Activated CD8-positive, alpha-beta memory T cell treated with anti-CD3 and anti-CD28 coated beads, Interleukin-2, amount 50 U/mL, for 4 hours (primary cell): ENCODE results near the gene ACOT8.
"Not testable (repeated sequence)": the region's sequence is repeated elsewhere in the genome, so short reads cannot be mapped to it uniquely, and the experiment has no call there.

ENCODE experiments used
- DNase-seq: peaks from one replicate; pipeline ENCODE4 v3.0.0-alpha.2; 2020

The ACOT8 gene

DNA sequence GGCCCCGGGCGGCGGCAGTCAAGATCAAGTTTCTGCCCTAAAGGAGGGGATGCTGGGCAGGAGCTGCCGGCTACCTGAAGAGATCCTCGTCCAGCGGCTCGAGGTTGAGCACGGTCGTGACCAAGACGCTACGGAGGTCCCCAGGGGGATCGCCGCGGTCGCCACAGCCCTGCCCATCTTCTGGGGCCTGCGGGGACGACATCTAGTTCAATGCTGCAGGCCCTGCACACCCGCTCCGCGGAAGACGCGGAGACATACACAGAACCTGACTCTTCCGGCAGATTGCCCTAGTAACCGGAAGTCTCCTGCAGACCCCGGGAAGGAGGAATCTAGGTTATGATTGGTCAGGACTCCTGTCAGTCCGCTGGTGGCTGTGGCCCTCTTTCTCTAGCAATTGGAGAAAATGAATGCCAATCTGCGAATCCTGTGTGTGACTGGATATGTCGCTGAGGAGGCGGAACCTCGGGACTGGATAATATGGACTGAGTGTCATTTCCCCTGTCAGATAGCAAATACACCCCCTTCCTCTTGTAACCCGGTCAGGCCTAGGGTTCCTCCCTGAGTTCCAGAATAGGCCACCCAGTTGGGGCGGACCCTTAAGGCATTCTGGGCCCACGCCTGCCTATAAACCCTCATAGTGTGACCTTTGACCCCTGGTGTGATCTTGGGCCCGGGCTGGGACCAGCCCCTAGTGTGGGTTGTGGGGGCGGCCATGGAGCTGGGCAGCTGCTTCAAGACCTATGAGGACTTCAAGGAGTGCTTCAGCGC is at the start of gene ACOT8, which contains the start of gene ZSWIM3:
ACOT8 (minus strand) TSS at position 279 of the 768 bp plus-strand sequence; CDS start at position 202, 77 bp downstream.
ZSWIM3 (plus strand) TSS at position 501 of the 768 bp plus-strand sequence; CDS start at position 713, 212 bp downstream.
- DNase-seq, result peak; percentile 86

DNA sequence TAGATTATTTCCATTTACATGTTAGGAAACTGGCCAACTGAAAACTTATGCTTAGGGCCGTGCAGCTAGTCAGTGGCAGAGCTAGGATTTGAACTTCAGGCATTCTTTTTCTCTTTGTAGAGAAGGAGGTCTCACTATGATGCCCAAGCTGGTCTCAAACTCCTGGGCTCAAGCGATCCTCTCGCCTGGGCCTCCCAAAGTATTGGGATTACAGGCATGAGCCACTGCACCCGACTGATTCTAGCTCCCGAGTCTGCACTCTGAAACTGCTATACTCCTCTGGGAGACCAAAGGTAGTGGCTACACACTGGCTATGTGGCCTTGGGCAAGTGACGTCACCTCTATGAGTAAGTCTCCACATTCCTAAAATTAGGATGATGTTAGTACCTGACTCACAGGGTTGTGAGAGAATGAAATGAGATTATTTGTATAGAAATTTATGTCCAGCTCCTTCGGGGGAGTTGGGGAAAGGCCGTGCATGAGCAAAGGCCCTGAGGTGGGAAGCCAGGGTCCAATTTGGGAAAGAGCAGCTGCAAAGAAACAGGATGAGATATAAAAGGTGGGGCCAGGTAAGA is 48.4 kb upstream of the ACOT8 start:
- DNase-seq, result no peak

DNA sequence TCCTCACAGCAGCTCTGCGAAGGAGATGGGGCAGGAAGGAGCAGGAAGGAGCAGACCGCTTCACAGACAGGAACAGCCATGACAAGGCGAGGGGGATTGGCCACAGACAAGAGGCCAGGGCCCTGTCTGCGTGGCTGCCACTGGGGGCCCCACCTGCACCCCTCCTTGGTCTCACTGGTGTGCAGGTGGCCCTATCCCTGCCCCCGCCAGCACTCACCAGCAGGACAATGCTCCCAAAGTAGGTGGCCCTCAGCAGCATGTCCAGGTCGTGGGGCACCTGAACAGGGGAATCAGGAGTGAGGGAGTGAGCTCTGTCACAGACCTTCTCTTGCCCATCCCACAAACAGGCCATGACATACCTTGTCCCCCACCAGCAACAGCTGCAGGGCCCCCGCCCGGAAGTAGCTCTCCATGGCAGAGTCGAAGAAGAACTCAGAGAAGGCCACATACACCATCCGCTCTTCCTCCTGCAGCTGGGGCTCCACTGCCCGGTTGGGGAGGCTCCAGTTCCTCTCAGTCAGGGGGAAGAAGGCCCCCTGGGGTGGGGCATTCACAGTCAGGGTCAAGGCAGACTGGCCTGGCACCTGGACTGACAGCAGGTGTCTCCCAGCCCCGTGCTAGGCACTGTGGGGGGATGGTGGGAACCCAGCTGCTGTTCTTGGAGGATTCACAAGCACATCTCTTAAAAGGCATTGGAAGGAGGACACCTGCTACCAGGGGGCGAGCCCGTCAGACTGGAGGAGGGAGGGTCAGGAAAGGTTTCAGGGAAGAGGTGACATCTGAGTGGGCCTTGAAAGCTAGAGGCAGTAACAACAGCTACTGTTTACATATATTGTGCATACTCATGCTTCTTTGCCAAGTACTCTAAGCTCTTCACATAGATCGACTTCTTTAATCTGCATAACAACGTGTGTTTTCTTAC is 47.7 kb upstream of the ACOT8 start:
- DNase-seq, result no peak

DNA sequence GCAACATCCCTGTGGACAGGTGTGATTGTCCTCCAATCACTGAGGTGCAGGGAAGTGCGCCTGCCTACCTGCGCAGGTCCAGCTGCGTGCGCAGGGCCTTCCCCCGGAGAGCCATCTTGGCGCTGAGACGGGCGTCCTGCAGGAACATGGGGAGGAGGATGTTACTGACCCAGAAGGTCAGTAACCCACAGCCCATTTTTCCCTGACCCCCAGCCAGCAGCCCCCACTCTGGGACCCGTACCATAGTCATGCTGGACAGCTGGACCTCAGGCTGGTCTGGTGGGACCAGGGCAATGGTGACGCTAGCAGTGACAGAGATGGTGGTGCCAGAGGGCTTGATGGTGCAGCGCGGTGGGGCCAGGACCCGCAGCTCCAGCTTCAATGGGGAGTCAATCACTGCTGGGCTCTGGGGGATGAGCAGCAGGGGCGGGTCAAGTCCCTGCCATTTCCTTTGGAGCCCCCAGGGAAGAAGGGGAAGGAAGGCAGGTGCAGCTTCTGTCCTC is 45.1 kb upstream of the ACOT8 start:
- DNase-seq, result no peak

DNA sequence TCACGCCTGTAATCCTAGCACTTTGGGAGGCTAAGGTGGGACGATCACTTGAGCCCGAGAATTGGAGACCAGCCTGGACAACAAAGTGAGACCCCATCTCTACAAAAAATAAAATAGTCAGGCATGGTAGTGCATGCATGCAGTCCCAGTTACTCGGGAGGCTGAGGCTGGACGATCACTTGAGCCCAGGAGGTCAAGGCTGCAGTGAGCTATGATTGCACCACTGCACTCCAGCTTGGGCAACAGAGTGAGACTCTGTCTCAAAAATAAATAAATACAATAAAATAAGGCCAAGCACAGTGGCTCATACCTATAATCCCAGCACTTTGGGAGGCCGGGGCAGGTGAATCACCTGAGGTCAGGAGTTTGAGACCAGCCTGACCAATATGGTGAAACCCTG is 44.1 kb upstream of the ACOT8 start:
- DNase-seq, result not testable (repeated sequence)

DNA sequence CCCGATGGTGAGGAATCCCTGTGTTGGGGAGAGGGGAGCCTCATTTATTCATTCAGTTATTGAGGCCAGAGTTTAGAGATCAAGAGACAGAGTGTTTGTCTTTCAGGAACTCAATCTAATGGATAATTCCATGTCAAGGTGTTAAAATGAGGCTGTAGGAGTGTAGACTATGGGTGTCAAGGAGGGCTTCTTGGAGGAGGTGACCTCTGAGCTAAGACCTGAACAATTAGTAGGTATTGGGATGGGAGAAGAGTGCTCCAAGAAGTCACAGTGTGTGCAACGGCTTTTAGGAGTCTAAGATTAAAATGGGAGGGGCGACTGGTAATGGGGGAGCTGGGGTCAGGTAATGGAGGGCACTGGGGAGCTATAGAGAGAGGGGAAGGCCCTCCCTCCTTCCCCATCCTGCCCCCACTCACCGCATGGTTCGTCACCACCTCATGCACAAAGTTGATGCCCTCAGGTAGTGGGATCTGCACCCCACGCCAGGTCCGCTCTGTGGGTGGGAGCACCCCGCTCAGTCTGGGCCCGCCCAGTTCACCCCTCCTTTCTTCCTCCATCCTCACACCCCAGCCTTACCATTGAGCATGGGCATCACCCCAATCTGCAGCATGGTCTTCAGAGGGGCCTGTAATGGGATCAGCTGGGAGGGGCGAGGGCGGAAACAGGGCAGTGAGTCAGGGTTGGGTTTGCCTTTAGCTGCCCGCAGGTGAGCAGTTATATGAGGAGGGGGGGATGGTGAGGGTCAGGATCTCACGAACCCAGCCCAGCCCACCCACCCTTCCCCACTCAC is 42.0 kb upstream of the ACOT8 start:
- no peak for DNase-seq

DNA sequence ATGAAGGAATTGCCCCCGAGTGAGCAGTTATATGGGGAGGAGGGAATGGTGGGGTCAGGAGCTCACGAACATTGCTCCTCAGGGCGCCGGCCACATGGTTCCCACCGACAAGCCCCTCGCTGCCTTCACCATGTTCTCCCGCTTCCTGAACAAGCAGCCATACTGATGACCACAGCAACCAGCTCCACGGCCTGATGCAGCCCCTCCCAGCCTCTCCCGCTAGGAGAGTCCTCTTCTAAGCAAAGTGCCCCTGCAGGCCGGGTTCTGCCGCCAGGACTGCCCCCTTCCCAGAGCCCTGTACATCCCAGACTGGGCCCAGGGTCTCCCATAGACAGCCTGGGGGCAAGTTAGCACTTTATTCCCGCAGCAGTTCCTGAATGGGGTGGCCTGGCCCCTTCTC is 41.1 kb upstream of the ACOT8 start:
- DNase-seq, result no peak

DNA sequence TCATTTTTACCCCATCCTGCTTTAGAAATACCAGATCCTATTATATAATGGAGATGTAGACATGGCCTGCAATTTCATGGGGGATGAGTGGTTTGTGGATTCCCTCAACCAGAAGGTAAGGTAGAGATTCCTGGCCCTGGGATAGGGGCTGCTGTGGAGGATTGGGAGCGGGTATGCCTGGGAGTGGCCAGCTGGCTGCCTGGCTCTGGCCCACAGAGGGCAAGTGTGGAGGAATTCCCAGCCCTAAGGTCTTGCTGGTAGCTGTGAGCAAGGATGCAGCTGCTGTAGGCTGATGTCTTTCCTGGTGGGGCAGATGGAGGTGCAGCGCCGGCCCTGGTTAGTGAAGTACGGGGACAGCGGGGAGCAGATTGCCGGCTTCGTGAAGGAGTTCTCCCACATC is 40.5 kb upstream of the ACOT8 start:
- no peak for DNase-seq

DNA sequence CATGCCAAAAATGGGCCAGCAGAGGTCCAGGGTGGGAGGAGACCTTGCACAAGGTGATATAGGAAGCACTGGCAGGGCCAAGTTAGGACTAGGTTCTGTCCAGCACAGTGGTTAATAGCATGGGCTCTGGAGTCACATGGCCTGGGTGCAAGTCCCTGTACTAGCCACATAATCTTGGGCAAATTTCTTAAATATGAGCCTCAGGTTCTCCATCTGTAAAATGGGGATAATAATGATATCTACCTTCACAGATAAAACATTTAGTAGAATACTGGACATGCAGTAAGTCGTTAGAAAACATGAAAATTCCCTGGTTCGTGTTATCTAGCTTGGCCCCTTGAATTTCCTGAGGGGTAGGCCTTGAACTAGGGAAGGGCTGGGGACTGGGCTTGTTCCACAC is 40.1 kb upstream of the ACOT8 start:
- no peak for DNase-seq

DNA sequence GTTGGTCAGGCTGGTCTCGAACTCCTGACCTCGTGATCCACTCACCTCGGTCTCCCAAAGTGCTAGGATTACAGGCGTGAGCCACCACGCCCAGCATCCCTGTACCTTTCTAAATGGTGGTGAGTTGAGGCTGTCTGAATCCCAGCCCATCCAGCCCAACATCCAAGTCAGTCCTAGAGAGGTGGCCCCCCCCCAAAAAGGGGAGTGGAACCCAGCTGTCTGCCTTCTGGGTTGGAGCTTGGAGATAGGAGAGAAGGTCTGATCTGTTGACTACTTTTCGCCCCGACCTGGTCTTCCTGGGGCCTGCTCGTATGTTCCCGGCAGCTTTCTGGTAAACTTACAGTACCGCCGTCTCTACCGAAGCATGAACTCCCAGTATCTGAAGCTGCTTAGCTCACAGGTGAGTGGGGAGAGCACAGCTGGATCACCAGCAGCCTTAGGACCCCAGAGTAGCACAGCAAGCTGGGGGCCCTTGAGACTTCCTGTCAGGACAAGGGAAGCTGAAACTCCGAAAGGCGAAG is 39.5 kb upstream of the ACOT8 start:
- no peak for DNase-seq

DNA sequence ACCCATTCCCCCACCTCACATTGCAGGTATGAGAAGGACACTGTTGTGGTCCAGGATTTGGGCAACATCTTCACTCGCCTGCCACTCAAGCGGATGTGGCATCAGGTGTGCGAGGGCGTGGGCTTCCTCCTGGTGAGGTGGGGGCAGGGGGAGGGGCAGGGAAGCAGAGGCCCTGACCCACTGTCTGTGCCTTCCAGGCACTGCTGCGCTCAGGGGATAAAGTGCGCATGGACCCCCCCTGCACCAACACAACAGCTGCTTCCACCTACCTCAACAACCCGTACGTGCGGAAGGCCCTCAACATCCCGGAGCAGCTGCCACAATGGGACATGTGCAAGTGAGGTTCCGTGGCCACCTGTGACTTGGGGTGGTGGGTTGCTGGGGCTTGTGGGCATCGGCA is 37.6 kb upstream of the ACOT8 start:
- DNase-seq, result no peak

DNA sequence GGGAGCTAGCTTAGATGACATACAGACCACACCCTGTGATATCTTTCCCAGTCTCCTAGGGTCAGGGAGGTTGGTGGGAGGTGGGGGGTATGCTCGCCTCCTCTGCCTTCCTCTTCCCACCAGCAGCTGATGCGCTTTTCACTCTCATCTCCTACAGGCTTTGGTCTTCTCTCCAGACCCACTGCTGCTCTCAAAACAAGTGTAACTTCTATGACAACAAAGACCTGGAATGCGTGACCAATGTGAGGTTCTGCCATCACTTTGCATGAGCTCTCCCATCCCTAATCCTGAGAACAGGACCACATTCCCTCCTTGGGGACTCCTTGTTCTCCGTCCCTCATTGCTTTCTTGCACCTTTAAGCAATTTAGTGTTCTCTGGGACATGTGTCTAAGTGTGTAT is 36.6 kb upstream of the ACOT8 start:
- DNase-seq, result no peak

DNA sequence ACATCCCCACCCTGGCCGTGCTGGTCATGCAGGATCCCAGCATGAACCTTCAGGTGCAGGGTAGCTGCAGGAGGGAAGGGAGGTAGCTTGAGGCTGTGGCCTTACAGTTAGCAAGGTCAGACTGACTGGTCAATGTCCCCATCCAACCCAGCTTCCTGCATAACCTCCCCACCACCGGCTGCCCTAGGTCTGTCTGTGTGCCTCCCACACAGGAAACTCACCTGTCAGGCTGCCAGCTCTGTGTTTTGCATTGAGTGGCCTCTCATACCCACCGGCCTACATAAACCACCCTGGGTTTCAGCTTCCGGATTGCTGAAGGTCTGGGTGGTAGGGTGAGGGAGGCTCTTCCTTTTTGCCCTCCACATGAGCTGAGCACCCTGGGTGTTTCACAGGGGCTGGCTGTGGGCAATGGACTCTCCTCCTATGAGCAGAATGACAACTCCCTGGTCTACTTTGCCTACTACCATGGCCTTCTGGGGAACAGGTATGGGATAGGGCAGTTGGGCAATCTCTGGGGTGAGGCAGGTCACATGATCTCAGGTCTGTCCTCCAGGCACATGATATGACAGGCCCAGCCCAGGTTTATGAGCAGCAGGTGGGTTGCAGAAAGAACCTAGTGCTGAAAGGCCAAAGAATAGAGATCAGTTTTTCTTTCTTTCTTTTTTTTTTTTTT is 35.8 kb upstream of the ACOT8 start:
- no peak for DNase-seq

DNA sequence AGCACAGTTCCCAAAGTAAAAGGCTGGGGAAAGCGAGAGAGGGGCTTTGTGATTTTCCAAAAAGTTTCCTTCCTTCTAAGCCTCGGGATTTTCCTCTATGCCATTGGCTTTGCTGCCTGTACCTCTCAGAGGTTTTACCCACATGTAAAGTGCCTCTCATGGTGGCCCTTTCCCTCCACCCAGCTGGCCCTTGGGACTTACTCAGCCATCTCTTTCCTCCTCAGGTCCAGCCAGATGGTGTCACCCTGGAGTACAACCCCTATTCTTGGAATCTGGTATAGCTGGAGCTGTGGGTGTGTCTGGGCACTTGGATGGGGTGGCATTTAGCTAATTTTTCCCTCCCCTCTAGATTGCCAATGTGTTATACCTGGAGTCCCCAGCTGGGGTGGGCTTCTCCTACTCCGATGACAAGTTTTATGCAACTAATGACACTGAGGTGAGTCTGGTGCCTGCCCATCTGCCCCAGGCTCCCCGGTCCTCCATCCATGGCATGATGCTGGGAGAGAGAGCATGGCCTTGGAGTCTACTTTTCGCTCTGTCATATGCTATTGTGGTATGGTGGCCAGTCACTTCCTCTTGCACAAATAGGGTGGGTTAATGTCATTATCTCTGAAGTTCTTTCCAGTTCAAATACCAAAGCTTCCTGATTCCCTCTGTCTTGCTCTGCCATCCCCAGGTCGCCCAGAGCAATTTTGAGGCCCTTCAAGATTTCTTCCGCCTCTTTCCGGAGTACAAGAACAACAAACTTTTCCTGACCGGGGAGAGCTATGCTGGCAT is 35.0 kb upstream of the ACOT8 start:
- no peak for DNase-seq

DNA sequence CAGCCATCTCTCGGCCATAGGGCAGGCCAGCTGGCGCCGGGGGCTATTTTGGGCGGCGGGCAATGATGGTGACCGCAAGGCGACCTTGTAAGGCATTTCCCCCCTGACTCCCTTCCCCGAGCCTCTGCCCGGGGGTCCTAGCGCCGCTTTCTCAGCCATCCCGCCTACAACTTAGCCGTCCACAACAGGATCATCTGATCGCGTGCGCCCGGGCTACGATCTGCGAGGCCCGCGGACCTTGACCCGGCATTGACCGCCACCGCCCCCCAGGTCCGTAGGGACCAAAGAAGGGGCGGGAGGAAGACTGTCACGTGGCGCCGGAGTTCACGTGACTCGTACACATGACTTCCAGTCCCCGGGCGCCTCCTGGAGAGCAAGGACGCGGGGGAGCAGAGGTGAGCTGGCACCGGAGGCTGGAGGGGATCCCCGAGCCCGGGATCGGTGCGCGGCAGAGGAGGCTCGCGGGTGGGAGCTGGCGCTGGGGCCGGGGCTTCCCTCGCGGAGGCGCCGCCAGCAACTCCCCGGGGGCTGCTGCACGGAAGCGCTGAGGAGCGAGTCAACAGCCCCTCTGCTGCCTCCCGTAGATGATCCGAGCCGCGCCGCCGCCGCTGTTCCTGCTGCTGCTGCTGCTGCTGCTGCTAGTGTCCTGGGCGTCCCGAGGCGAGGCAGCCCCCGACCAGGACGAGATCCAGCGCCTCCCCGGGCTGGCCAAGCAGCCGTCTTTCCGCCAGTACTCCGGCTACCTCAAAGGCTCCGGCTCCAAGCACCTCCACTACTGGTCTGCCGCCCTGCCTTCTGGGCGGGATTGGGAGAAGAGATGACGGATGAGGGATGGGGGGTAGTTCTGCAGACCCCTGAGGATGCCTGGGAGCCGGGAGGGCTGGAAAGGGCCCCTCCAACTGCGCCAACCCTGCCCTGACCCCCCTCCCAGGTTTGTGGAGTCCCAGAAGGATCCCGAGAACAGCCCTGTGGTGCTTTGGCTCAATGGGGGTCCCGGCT is 34.1 kb upstream of the ACOT8 start, which contains the start of the genes CTSA and NEURL2:
CTSA (plus strand) TSS at position 351 of the 999 bp plus-strand sequence; CDS start at position 585, 234 bp downstream.
NEURL2 (minus strand) TSS at position 224 of the 999 bp plus-strand sequence; CDS start at position 7, 217 bp downstream.
- peak; percentile 84 for DNase-seq

DNA sequence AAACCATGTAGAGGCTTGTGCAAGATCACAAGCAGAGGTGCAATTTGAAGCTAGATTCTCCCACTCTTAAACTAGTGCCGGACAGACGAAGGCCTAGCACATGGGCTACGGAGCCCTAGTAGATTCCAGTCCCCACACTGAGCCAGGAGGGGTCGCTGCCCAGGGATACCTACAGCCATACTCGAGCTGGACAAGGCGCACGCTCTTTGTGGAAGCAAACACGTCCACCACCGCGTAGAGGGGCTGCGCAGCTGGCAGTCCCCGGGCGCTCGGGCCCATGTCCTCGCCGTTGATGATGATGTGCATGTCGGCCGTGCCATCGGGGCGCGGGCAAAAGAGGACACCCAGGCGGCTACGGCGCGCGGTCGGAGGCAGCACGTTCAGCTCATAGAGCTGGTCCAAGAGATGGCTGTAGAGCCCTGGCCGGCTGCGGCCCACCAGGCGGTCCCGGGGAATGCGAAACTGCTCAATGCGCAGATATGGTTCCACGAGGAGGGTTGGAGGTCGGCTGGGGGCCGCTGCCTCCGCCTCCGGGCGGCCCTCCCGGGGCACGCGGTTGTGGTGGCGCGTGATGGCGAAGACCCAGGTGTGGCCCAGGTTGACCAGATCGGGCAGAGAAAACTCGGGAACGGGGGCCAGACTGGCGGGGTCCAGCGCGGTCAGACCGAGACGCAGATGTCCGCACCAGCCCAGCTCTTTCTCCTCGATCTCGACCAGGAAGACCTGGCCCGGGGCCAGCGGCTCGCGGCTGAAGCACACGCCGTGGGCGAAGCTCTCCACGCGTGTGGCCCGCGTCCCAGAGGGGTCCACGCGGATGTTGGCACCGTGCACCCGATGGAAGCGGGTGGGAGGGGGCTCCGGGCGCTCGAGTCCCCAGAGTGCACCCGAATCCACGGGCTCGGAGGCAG is 33.1 kb upstream of the ACOT8 start:
- peak; percentile 54 for DNase-seq

DNA sequence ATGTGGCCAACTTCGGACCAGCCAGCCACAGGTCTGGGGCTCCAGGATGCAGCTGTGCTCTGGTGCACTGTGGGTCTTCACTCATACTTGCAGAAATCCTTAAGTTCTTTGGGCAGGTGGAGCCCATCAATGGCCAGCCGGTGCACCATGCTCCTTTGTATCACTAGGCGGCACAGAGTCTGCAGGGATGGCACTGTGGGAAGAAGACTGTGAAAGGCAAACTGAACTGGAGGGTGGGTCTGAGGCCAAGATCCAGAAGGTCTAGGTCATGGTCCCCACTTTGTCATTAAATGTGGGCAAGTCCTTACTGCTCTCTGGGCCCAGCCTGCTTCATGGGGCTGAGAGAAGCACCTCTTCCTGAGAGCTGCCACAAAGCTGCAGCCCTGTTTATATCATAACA is 31.5 kb upstream of the ACOT8 start:
- no peak for DNase-seq

DNA sequence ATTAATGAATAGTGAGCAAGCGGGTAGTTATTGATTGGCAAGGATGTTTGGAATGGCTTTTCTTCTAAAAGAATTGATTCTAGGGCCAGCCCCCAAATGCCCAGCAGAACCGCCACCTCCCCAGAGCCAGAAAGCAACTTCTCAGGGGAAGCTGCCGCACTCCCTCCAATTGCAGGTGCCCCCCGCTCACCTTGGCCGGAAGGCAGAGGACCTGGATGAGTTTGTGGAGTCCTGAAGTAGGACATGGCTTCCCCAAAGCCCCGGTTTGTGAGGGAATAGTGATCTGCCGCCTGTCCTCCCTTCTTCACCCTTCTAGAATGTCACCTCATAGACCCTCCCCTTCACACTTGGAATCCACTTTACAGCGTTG is 30.1 kb upstream of the ACOT8 start, which contains the start of gene SPATA25:
SPATA25 (minus strand) TSS at position 277 of the 370 bp plus-strand sequence; CDS start at position 245, 32 bp downstream.
- DNase-seq, result no peak
